NCI-H2196 (cell line): ENCODE data around the gene ABCG2.

Source experiments
- DNase-seq: peaks from one replicate; lab custom pipeline; 2025; ENCODE audit not compliant: unreplicated experiment; lab: John Stamatoyannopoulos, UW

Gene ABCG2

GRCh38 chr4:88158489-88159228 lies at the start of gene ABCG2:
ABCG2 (minus strand) TSS chr4:88158639; CDS start chr4:88139995, 18,644 bp downstream.
- no peak for DNase-seq

- DNase-seq, result no peak
These were observed 49.7 kb upstream of the ABCG2 start for GRCh38 chr4:88208156-88208555.

- DNase-seq, result no peak
These were observed 48.7 kb upstream of the ABCG2 start for GRCh38 chr4:88207171-88207570.

GRCh38 chr4:88204882-88205281 lies 46.4 kb upstream of the ABCG2 start:
- DNase-seq, result no peak

GRCh38 chr4:88202443-88202842 lies 44.0 kb upstream of the ABCG2 start:
- DNase-seq, result no peak

GRCh38 chr4:88200186-88200585 lies 41.7 kb upstream of the ABCG2 start:
- no peak for DNase-seq

GRCh38 chr4:88196523-88197185 lies 38.2 kb upstream of the ABCG2 start:
- no peak for DNase-seq

GRCh38 chr4:88196013-88196365 lies 37.5 kb upstream of the ABCG2 start:
- no peak for DNase-seq

- DNase-seq, result no peak
These were observed 37.0 kb upstream of the ABCG2 start for GRCh38 chr4:88195328-88196012.

- no peak for DNase-seq
These were observed 33.0 kb upstream of the ABCG2 start for GRCh38 chr4:88191404-88191803.

GRCh38 chr4:88189881-88190585 lies 31.6 kb upstream of the ABCG2 start:
- DNase-seq, result no peak

GRCh38 chr4:88189418-88189738 lies 30.9 kb upstream of the ABCG2 start:
- no peak for DNase-seq

- DNase-seq, result no peak
These were observed 30.4 kb upstream of the ABCG2 start for GRCh38 chr4:88188738-88189417.

- DNase-seq, result no peak
These were observed 29.3 kb upstream of the ABCG2 start for GRCh38 chr4:88187766-88188165.

- DNase-seq, result no peak
These were observed 27.5 kb upstream of the ABCG2 start for GRCh38 chr4:88185906-88186305.

GRCh38 chr4:88179261-88179660 lies 20.8 kb upstream of the ABCG2 start:
- no peak for DNase-seq

- no peak for DNase-seq
These were observed 20.3 kb upstream of the ABCG2 start for GRCh38 chr4:88178626-88179231.

- DNase-seq, result no peak
These were observed 19.7 kb upstream of the ABCG2 start for GRCh38 chr4:88177983-88178625.

GRCh38 chr4:88172987-88173386 lies 14.5 kb upstream of the ABCG2 start:
- DNase-seq, result no peak

- DNase-seq, result no peak
These were observed 12.8 kb upstream of the ABCG2 start for GRCh38 chr4:88171206-88171605.
